Measurements from ENCODE around the gene RNF13.

The RNF13 gene

GRCh38 chr3:149768704-149769103 lies 44.3 kb upstream of the RNF13 start:
- peaks cover 3% of the 10 kb centered on the region for H3K27me3 ChIP-seq (replicated peaks)
- no peak for DNase-seq
- H3K36me3 ChIP-seq (replicated peaks) = no peaks in the 10 kb centered on the region
- TF ChIP-seq CTCF (IDR thresholded peaks at IDR 0.05; ENCODE audit: low read depth, low read length, missing control alignments) = no peak
- in situ Hi-C loops (cut with HindIII; ENCODE audit: low pct_ligation_motif_present, low sequenced_read_pairs) = no loop called here
- no peak overlapping the region for H3K27ac ChIP-seq
- H3K4me3 ChIP-seq (ENCODE audit: low read depth, low read length) = no peak overlapping the region

- DNase-seq = no peak
- TF ChIP-seq CTCF (IDR thresholded peaks at IDR 0.05; ENCODE audit: low read depth, low read length, missing control alignments) = peak; percentile 36
- no peaks in the 10 kb centered on the region for H3K27me3 ChIP-seq (replicated peaks)
- no peak overlapping the region for H3K4me3 ChIP-seq (ENCODE audit: low read depth, low read length)
- H3K27ac ChIP-seq = no peak overlapping the region
- in situ Hi-C loops (cut with HindIII; ENCODE audit: low pct_ligation_motif_present, low sequenced_read_pairs) = no loop called here
- H3K36me3 ChIP-seq (replicated peaks) = no peaks in the 10 kb centered on the region
Observed at GRCh38 chr3:149770246-149770645, 42.8 kb upstream of the RNF13 start.

GRCh38 chr3:149771652-149772271 lies 41.3 kb upstream of the RNF13 start:
- no peak overlapping the region for H3K4me3 ChIP-seq (ENCODE audit: low read depth, low read length)
- in situ Hi-C loops (cut with HindIII; ENCODE audit: low pct_ligation_motif_present, low sequenced_read_pairs) = no loop called here

GRCh38 chr3:149772861-149773260 lies 40.2 kb upstream of the RNF13 start:
- no peak overlapping the region for H3K4me3 ChIP-seq (ENCODE audit: low read depth, low read length)
- no peaks in the 10 kb centered on the region for H3K36me3 ChIP-seq (replicated peaks)
- no peak for TF ChIP-seq CTCF (IDR thresholded peaks at IDR 0.05; ENCODE audit: low read depth, low read length, missing control alignments)
- in situ Hi-C loops (cut with HindIII; ENCODE audit: low pct_ligation_motif_present, low sequenced_read_pairs) = no loop called here
- H3K27ac ChIP-seq = no peak overlapping the region
- H3K27me3 ChIP-seq (replicated peaks) = no peaks in the 10 kb centered on the region
- DNase-seq = no peak

More at GRCh38 chr3:149771652-149772271, 41.3 kb upstream of the RNF13 start:
- no peaks in the 10 kb centered on the region for H3K36me3 ChIP-seq (replicated peaks)
- H3K27ac ChIP-seq = no peak overlapping the region
- no peaks in the 10 kb centered on the region for H3K27me3 ChIP-seq (replicated peaks)
- DNase-seq = peak; percentile 26
- peak; percentile 91 for TF ChIP-seq CTCF (IDR thresholded peaks at IDR 0.05; ENCODE audit: low read depth, low read length, missing control alignments)

GRCh38 chr3:149776170-149776569 lies 36.8 kb upstream of the RNF13 start:
- in situ Hi-C loops (cut with HindIII; ENCODE audit: low pct_ligation_motif_present, low sequenced_read_pairs) = no loop called here
- no peak for DNase-seq
- Histone ChIP-seq H3K4me3 (ENCODE audit: low read depth, low read length) (no peak overlapping the region), H3K27ac (no peak overlapping the region), H3K27me3 (replicated peaks) (no peaks in the 10 kb centered on the region), H3K36me3 (replicated peaks) (no peaks in the 10 kb centered on the region)
- no peak for TF ChIP-seq CTCF (IDR thresholded peaks at IDR 0.05; ENCODE audit: low read depth, low read length, missing control alignments)

All from brain microvascular endothelial cell (primary cell).